GM19043 (cell line): Measurements from ENCODE around the gene ACKR2.

Experiments
- ATAC-seq: cut with Tn5 transposase; IDR thresholded peaks from one replicate; pipeline ENCODE4 v1.9.1; 2021; ENCODE audit warnings: low read depth; ENCODE audit not compliant: unreplicated experiment

Gene ACKR2

DNA sequence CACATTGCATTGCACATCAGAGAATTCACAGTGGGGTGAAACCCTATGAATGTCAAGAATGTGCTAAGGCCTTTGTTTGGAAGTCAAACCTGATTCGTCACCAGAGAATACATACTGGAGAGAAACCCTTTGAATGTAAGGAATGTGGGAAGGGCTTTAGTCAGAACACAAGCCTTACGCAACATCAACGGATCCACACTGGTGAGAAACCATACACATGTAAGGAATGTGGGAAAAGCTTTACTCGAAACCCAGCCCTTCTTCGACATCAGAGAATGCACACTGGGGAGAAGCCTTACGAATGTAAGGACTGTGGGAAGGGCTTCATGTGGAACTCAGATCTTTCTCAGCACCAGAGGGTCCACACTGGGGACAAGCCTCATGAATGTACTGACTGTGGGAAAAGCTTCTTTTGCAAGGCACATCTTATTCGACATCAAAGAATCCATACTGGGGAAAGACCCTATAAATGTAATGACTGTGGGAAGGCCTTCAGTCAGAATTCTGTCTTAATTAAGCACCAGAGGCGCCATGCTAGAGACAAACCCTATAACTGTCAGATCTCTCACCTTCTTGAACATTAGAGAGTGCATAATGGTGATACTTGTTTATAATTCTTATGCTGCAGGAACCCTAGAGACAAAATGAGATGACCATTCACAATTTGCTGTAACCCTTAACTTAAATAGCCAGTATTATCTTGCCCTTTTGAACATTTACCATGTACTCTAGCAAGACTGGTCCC is 105.7 kb downstream of the ACKR2 start:
- ATAC-seq = no peak
